Keratinocyte (primary cell): ENCODE measurements around the gene HTRA3. TPM values are rescaled to one million over a fixed set of nuclear protein-coding genes. Genes with fewer than 3 reads are reported as not detected.

Experiments
- DNase-seq: peaks from one replicate; pipeline ENCODE4 v3.0.0-alpha.2; 2011; ENCODE audit warnings: low read depth, missing footprints, low spot score
- FAIRE-seq: peaks from 2 replicates; lab custom pipeline; 2011; peaks lifted over from hg19 to GRCh38; lab: Jason Lieb, UNC
- H2AFZ ChIP-seq: 2 replicates; pipeline ENCODE4 v1.6.0; 2012; ENCODE audit warnings: low read length, control low read depth, inconsistent platforms; ENCODE audit not compliant: control insufficient read depth
- H3K27ac ChIP-seq: 2 replicates; pipeline ENCODE4 v1.5.1; 2011; ENCODE audit warnings: low read length; ENCODE audit not compliant: control insufficient read depth, insufficient read depth
- H3K27me3 ChIP-seq: 3 replicates; pipeline ENCODE4 v1.6.0; 2011; ENCODE audit warnings: low read length; ENCODE audit not compliant: control insufficient read depth, insufficient read depth; ENCODE audit errors: extremely low read depth
- H3K36me3 ChIP-seq, 2 experiments: 2 replicates in 1 of 2; 3 replicates in 1 of 2; pipeline ENCODE4 v1.5.1; 2011; ENCODE audit warnings: low read length in 2 of 2, mild to moderate bottlenecking in 1 of 2; ENCODE audit not compliant: control insufficient read depth in 2 of 2, insufficient read depth in 2 of 2; ENCODE audit errors: extremely low read depth in 1 of 2
- H3K4me1 ChIP-seq: 3 replicates; pipeline ENCODE4 v1.5.1; 2011; ENCODE audit warnings: low read length; ENCODE audit not compliant: control insufficient read depth, insufficient read depth; ENCODE audit errors: extremely low read depth
- H3K4me2 ChIP-seq: 3 replicates; pipeline ENCODE4 v1.6.0; 2011; ENCODE audit warnings: low read depth, low read length; ENCODE audit not compliant: control insufficient read depth, insufficient read depth; ENCODE audit errors: extremely low read depth
- H3K4me3 ChIP-seq, 3 experiments: fragments of 200-600 bp in 1 of 3; sonication (generic) in 1 of 3; 2 replicates in 2 of 3; 3 replicates in 1 of 3; pipeline ENCODE4 v1.5.1; 2011 to 2016; ENCODE audit warnings: low read length in 3 of 3, mild to moderate bottlenecking in 3 of 3, control low read depth in 2 of 3, inconsistent platforms in 1 of 3, low read depth in 1 of 3, mixed read lengths in 1 of 3, mixed run types in 1 of 3, moderate library complexity in 1 of 3; ENCODE audit not compliant: control insufficient read depth in 2 of 3, insufficient read depth in 2 of 3; ENCODE audit errors: extremely low read depth in 1 of 3
- H3K79me2 ChIP-seq: 2 replicates; pipeline ENCODE4 v1.6.0; 2012; ENCODE audit warnings: low read length; ENCODE audit not compliant: control insufficient read depth, insufficient read depth
- H3K9ac ChIP-seq: 3 replicates; pipeline ENCODE4 v1.6.0; 2011; ENCODE audit warnings: low read length; ENCODE audit not compliant: control insufficient read depth, insufficient read depth; ENCODE audit errors: extremely low read depth
- H3K9me1 ChIP-seq: 3 replicates; pipeline ENCODE4 v1.6.0; 2011; ENCODE audit warnings: low read length; ENCODE audit not compliant: control insufficient read depth, insufficient read depth; ENCODE audit errors: extremely low read depth
- H3K9me3 ChIP-seq: 2 replicates; pipeline ENCODE4 v1.5.1; 2012; ENCODE audit warnings: low read depth, low read length; ENCODE audit not compliant: control insufficient read depth
- H4K20me1 ChIP-seq: 3 replicates; pipeline ENCODE4 v1.6.0; 2011; ENCODE audit warnings: low read length; ENCODE audit not compliant: control insufficient read depth, insufficient read depth; ENCODE audit errors: extremely low read depth
- CTCF ChIP-seq, 3 experiments: IDR thresholded peaks in 1 of 3; conservative IDR thresholded peaks in 1 of 3; optimal IDR thresholded peaks in 1 of 3; 2 replicates in 2 of 3; 3 replicates in 1 of 3; pipeline versions ENCODE3 to v1.5.1; 2011; ENCODE audit warnings: low read length in 3 of 3, mild to moderate bottlenecking in 3 of 3, moderate library complexity in 2 of 3, control low read depth in 1 of 3, inconsistent platforms in 1 of 3; ENCODE audit not compliant: insufficient read depth in 2 of 3; ENCODE audit errors: extremely low read depth in 1 of 3
- EZH2 ChIP-seq: IDR thresholded peaks from one replicate; pipeline ENCODE4 v1.6.1; 2012; ENCODE audit warnings: inconsistent platforms, mild to moderate bottlenecking, low read length, moderate library complexity
- dilution Hi-C: fragments of 300-500 bp; cut with MboI; formaldehyde crosslinking; loops from one replicate; pipeline ENCODE4 v1.7.0; 2020; ENCODE audit warnings: low sequenced_read_pairs; ENCODE audit not compliant: extremely low pct_ligation_motif_present
- polyA plus RNA-seq, 5 experiments: library from polyadenylated mRNA; depleted of rRNA in 3 of 5; stranded (reverse) in 3 of 5; stranded (forward) in 1 of 5; unstranded in 1 of 5; fragments of >200 nt; gene quantifications; 1 replicate in 1 of 5; 2 replicates in 3 of 5; 3 replicates in 1 of 5; pipeline versions ENCODE4 v1.2.1 to v1.2.3, GENCODE V29; 2011 to 2012; ENCODE audit warnings: missing spikeins in 2 of 5, low read depth in 1 of 5, low replicate concordance in 1 of 5

Gene HTRA3
- polyA plus RNA-seq, 1 donor (not counting 4 experiments of a cell fraction or from before 2014, with no cell fraction given): not detected

- no peak overlapping the region for H3K9ac ChIP-seq
- no peak overlapping the region for H3K27ac ChIP-seq
- no peaks in the 10 kb centered on the region for H4K20me1 ChIP-seq
- no peak for TF ChIP-seq CTCF (optimal IDR thresholded peaks at IDR 0.05 in 1 of 3, IDR thresholded peaks at IDR 0.05 in 1 of 3, conservative IDR thresholded peaks at IDR 0.05 in 1 of 3; ENCODE audit: extremely low read depth in 1 of 3, insufficient read depth in 2 of 3, low read length in 3 of 3)
- no peak for TF ChIP-seq EZH2
- FAIRE-seq (no peak), DNase-seq (no peak)
- H3K79me2 ChIP-seq: no peaks in the 10 kb centered on the region
- no peak overlapping the region for H3K4me2 ChIP-seq
- dilution Hi-C loops: loop anchor here (25.0 kb wide), 1 partner anchor 140 kb away; no protein-coding TSS in a partner anchor
- H3K9me1 ChIP-seq: no peaks in the 10 kb centered on the region
- no peaks in the 10 kb centered on the region for H3K9me3 ChIP-seq
- H3K36me3 ChIP-seq: no peaks in the 10 kb centered on the region
- peaks cover 3% of the 10 kb centered on the region for H3K4me1 ChIP-seq
- H2AFZ ChIP-seq: no peak overlapping the region
- no peak overlapping the region for H3K4me3 ChIP-seq
- H3K27me3 ChIP-seq: peaks cover 46% of the 10 kb centered on the region
These were observed 2.3 kb downstream of the HTRA3 start for GRCh38 chr4:8271821-8272220.

- no peaks in the 10 kb centered on the region for H3K79me2 ChIP-seq
- peaks cover 4% of the 10 kb centered on the region for H3K4me1 ChIP-seq
- DNase-seq (no peak), FAIRE-seq (no peak)
- H3K27me3 ChIP-seq: peaks cover 46% of the 10 kb centered on the region
- dilution Hi-C loops: loop anchor here (25.0 kb wide), 1 partner anchor 140 kb away; no protein-coding TSS in a partner anchor
- no peaks in the 10 kb centered on the region for H4K20me1 ChIP-seq
- H3K9me3 ChIP-seq: no peaks in the 10 kb centered on the region
- H3K4me3 ChIP-seq: no peak overlapping the region
- no peaks in the 10 kb centered on the region for H3K36me3 ChIP-seq
- TF ChIP-seq EZH2: no peak
- TF ChIP-seq CTCF (optimal IDR thresholded peaks at IDR 0.05 in 1 of 3, IDR thresholded peaks at IDR 0.05 in 1 of 3, conservative IDR thresholded peaks at IDR 0.05 in 1 of 3; ENCODE audit: extremely low read depth in 1 of 3, insufficient read depth in 2 of 3, low read length in 3 of 3): no peak
- no peak overlapping the region for H3K27ac ChIP-seq
- no peak overlapping the region for H3K9ac ChIP-seq
- H3K4me2 ChIP-seq: no peak overlapping the region
- no peak overlapping the region for H2AFZ ChIP-seq
- no peaks in the 10 kb centered on the region for H3K9me1 ChIP-seq
These were observed 3.2 kb downstream of the HTRA3 start for GRCh38 chr4:8272472-8273428.
